ENCODE data around the gene AP2A1. TPM values are rescaled to one million over a fixed set of nuclear protein-coding genes. Genes with fewer than 3 reads are reported as not detected.

The AP2A1 gene
- total RNA-seq, 1 experiment from 2014 or later = 107 TPM

- TF ChIP-seq, protein P1, sequence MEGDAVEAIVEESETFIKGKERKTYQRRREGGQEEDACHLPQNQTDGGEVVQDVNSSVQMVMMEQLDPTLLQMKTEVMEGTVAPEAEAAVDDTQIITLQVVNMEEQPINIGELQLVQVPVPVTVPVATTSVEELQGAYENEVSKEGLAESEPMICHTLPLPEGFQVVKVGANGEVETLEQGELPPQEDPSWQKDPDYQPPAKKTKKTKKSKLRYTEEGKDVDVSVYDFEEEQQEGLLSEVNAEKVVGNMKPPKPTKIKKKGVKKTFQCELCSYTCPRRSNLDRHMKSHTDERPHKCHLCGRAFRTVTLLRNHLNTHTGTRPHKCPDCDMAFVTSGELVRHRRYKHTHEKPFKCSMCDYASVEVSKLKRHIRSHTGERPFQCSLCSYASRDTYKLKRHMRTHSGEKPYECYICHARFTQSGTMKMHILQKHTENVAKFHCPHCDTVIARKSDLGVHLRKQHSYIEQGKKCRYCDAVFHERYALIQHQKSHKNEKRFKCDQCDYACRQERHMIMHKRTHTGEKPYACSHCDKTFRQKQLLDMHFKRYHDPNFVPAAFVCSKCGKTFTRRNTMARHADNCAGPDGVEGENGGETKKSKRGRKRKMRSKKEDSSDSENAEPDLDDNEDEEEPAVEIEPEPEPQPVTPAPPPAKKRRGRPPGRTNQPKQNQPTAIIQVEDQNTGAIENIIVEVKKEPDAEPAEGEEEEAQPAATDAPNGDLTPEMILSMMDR (IDR thresholded peaks at IDR 0.05; ENCODE audit: insufficient read depth in 1 of 2, low read depth in 1 of 2, low read length in 1 of 2, severe bottlenecking in 1 of 2, unreplicated experiment in 1 of 2) = no peak
- BruUV-seq (replicated peaks) = no TSS peak
- intact Hi-C loops (cut with micrococcal nuclease; ENCODE audit: unreplicated experiment) = no loop called here
- no peaks in the 10 kb centered on the region for H3K27me3 ChIP-seq (replicated peaks; ENCODE audit: control insufficient read depth, insufficient read depth, low read length)
- H3K9me3 Mint-ChIP-seq (ENCODE audit: unreplicated experiment) = no peaks in the 10 kb centered on the region
- ChIA-PET POLR2A (no interaction called here), CTCF (no interaction called here)
- H3K36me3 Mint-ChIP-seq (ENCODE audit: insufficient read depth, unreplicated experiment) = peaks cover 53% of the 10 kb centered on the region
- H3K4me1 Mint-ChIP-seq (ENCODE audit: low read depth, unreplicated experiment) = no peaks in the 10 kb centered on the region
- H3K4me1 ChIP-seq = no peaks in the 10 kb centered on the region
- no peaks in the 10 kb centered on the region for H3K27me3 Mint-ChIP-seq (ENCODE audit: insufficient read depth, unreplicated experiment)
- H3K27ac Mint-ChIP-seq (ENCODE audit: unreplicated experiment) = no peak overlapping the region
- no peaks in the 10 kb centered on the region for H3K9me3 ChIP-seq
- H3K36me3 ChIP-seq (ENCODE audit: control insufficient read depth, insufficient read depth, low read length) = peaks cover 3% of the 10 kb centered on the region
- H3K4me3 Mint-ChIP-seq (ENCODE audit: unreplicated experiment) = no peak overlapping the region
- no peak overlapping the region for H3K4me3 ChIP-seq (ENCODE audit: low read depth, low read length)
- DNase-seq = no peak
These were observed 73.5 kb downstream of the AP2A1 start for GRCh38 chr19:49840321-49840720.

- Mint-ChIP-seq H3K27ac (ENCODE audit: unreplicated experiment) (no peak overlapping the region), H3K36me3 (ENCODE audit: insufficient read depth, unreplicated experiment) (peaks cover 48% of the 10 kb centered on the region), H3K9me3 (ENCODE audit: unreplicated experiment) (no peaks in the 10 kb centered on the region), H3K4me3 (ENCODE audit: unreplicated experiment) (no peak overlapping the region), H3K27me3 (ENCODE audit: insufficient read depth, unreplicated experiment) (no peaks in the 10 kb centered on the region), H3K4me1 (ENCODE audit: low read depth, unreplicated experiment) (no peaks in the 10 kb centered on the region)
- ChIA-PET POLR2A (no interaction called here), CTCF (no interaction called here)
- no peak for DNase-seq
- H3K4me3 ChIP-seq (ENCODE audit: low read depth, low read length) = no peak overlapping the region
- H3K36me3 ChIP-seq (ENCODE audit: control insufficient read depth, insufficient read depth, low read length) = peaks cover 3% of the 10 kb centered on the region
- BruUV-seq (replicated peaks) = no TSS peak
- no peaks in the 10 kb centered on the region for H3K4me1 ChIP-seq
- H3K9me3 ChIP-seq = no peaks in the 10 kb centered on the region
- intact Hi-C loops (cut with micrococcal nuclease; ENCODE audit: unreplicated experiment) = no loop called here
- H3K27me3 ChIP-seq (replicated peaks; ENCODE audit: control insufficient read depth, insufficient read depth, low read length) = no peaks in the 10 kb centered on the region
- TF ChIP-seq, protein P1 (IDR thresholded peaks at IDR 0.05; ENCODE audit: insufficient read depth in 1 of 2, low read depth in 1 of 2, low read length in 1 of 2, severe bottlenecking in 1 of 2, unreplicated experiment in 1 of 2) = no peak
These were observed 74.0 kb downstream of the AP2A1 start for GRCh38 chr19:49840736-49841249.

DNA sequence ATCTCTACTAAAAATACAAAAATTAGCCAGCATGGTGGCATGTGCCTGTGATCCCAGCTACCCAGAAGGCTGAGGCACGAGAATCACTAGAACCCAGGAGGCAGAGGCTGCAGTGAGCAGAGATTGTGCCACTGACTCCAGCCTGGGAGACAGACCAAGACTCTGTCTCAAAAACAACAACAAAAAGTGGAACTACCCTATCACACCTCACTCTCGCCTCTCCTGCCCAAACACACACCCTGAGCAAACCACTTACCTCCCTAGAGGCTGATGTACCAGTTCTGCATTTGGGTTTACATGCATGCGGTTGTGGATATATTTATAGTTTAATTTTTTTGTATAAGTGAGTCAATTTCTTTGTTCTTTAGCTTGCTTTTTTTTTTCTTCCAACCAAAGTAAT, 76.5 kb downstream of the AP2A1 start:
- Histone ChIP-seq H3K9me3 (no peaks in the 10 kb centered on the region), H3K27me3 (replicated peaks; ENCODE audit: control insufficient read depth, insufficient read depth, low read length) (no peaks in the 10 kb centered on the region), H3K4me3 (ENCODE audit: low read depth, low read length) (no peak overlapping the region), H3K36me3 (ENCODE audit: control insufficient read depth, insufficient read depth, low read length) (peaks cover 3% of the 10 kb centered on the region; the same call in 1 of the 2 replicates), H3K4me1 (no peaks in the 10 kb centered on the region)
- no peak for DNase-seq
- ChIA-PET POLR2A (no interaction called here), CTCF (no interaction called here)
- BruUV-seq (replicated peaks) = no TSS peak
- H3K27me3 Mint-ChIP-seq (ENCODE audit: insufficient read depth, unreplicated experiment) = no peaks in the 10 kb centered on the region
- no peak overlapping the region for H3K4me3 Mint-ChIP-seq (ENCODE audit: unreplicated experiment)
- H3K4me1 Mint-ChIP-seq (ENCODE audit: low read depth, unreplicated experiment) = no peaks in the 10 kb centered on the region
- no peak overlapping the region for H3K27ac Mint-ChIP-seq (ENCODE audit: unreplicated experiment)
- H3K9me3 Mint-ChIP-seq (ENCODE audit: unreplicated experiment) = no peaks in the 10 kb centered on the region
- TF ChIP-seq, protein P1 (IDR thresholded peaks at IDR 0.05; ENCODE audit: insufficient read depth in 1 of 2, low read depth in 1 of 2, low read length in 1 of 2, severe bottlenecking in 1 of 2, unreplicated experiment in 1 of 2) = no peak
- H3K36me3 Mint-ChIP-seq (ENCODE audit: insufficient read depth, unreplicated experiment) = peaks cover 41% of the 10 kb centered on the region
- intact Hi-C loops (cut with micrococcal nuclease; ENCODE audit: unreplicated experiment) = no loop called here
